ENCODE results near the gene FAM222A.

DNA sequence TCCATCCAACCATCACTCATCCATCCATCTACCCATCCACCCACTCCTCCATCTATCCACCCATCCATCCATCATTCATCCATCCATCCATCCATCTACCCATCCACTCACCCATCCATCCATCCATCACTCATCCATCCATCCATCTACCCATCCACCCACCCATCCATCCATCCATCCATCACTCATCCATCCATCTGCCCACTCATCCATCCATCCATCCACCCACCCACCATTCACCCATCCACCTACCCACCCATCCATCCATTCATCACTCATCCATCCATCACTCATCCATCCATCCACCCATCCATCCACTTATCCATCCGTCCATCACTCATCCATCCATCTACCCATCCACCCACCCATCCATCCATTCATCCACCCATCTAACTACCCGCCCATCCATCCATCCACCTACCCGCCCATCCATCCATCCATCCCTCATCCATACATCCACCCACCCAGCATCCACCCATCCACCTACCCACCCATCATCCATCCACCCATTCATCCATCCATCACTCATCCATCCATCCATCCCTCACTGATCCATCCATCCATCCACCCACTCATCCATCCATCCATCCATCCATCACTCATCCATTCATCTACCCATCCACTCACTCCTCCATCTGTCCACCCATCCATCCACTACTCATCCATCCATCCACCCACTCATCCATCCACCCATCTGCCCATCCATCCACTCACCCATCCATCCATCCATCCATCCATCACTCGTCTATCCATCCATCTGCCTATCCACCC, 95.4 kb downstream of the FAM222A start:
- TF ChIP-seq CTCF (IDR thresholded peaks at IDR 0.05) (no peak), POLR2A (IDR thresholded peaks at IDR 0.05) (no peak)
